GF-D8 (cell line): ENCODE measurements around the gene PTPRO.

Source experiments
- DNase-seq: peaks from one replicate; lab custom pipeline; 2025; lab: John Stamatoyannopoulos, UW

PTPRO gene

DNA sequence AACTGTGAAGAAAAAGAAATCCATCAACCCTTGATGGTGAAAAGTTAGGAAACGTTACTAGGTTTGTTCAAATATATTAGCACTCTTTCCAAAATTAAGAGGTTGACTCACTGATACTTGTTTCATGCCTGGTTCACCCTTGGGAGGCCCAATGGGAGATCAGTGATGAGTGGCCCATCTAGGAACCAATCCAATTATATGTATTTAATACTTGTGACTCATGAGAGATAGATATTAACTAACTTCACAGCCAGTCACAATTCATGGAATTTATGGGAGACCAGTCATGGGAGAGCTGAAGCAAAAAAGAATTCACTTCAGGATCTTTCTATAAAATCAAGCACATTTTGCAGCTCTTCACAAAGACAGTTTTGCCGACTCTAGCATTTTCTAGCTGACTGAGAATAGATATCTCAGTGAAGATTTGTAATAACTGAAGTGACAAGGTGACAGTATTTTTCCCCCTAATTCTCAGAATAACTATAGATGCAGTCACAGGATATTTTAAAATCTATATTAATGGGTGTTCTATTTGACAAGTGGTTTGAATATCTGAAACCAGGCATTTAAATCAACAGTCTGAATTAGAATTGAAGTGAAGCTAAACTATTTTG is 236.7 kb downstream of the PTPRO start:
- no peak for DNase-seq

DNA sequence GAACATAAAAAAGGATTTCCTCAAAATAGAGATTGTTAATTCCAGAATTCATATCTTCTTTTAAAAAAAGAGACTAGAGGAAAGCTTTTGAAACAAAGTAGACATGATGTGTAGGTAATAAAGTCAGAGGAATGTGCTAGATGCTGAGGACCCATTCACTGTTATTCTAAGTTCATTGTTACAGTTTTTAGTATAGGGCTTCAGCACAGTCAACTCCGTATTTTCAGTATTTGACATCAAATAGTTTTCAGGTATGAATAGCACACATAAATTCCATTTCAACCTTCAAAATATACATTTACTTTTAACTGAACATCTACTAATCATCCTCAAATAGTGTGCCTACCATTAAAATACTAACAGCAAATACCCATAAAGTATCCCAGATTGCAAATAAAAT is 239.1 kb downstream of the PTPRO start:
- no peak for DNase-seq

DNA sequence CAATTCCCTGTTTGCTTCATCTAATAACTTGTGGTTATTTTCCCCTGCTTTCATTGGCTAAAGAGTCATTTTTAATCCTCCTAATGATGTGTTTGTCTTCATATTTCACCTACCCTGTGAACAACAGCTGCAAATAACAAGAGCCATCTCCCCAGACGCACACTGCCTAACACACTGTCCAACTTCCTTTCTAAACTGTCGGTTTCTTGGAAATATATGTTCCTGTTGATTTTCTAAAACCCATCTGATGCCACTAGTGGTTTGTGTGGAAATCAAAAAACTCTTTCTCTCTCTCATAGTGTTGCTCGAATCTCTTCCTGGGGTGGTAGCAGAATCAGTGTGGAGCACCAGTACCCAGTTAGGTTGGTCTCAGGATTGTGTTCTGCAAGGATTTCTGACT is 240.0 kb downstream of the PTPRO start:
- no peak for DNase-seq

DNA sequence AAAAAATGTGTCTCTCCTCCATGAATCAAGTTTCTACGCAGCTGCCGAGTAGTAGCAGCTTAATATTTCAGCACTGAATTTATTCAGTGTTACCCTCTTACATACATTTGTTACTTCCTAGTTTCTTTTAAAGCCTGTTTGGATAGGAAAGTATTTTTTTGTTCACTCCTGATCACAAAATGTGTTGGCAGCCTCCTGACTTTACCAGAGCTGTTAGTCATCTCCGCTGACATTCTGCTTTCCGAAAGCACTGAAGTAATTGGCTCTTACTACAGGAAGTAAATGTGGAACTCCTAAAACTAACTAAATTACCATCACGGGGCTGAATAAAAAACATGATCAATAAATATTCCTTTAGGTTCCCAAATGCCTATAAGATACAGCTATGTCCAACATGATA is 241.4 kb downstream of the PTPRO start:
- DNase-seq = no peak

DNA sequence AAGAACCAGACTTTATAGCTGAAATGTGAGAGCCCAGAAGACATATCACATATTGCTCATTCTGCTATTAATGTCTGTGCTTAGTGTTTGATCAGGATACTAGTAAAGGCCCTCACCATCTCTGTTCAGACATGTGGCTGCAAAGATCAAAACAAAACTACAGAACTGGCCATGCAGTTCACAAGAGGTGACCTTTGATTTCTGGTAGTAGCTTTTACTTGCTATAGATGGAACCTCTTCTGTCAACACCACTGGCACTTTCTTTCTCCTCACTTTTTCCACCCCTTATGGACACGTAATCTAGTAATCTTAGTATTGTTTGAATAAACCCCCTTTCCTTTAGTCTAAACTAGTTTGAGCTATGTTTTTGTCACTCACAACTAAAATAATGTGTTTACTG is 252.0 kb downstream of the PTPRO start:
- no peak for DNase-seq

DNA sequence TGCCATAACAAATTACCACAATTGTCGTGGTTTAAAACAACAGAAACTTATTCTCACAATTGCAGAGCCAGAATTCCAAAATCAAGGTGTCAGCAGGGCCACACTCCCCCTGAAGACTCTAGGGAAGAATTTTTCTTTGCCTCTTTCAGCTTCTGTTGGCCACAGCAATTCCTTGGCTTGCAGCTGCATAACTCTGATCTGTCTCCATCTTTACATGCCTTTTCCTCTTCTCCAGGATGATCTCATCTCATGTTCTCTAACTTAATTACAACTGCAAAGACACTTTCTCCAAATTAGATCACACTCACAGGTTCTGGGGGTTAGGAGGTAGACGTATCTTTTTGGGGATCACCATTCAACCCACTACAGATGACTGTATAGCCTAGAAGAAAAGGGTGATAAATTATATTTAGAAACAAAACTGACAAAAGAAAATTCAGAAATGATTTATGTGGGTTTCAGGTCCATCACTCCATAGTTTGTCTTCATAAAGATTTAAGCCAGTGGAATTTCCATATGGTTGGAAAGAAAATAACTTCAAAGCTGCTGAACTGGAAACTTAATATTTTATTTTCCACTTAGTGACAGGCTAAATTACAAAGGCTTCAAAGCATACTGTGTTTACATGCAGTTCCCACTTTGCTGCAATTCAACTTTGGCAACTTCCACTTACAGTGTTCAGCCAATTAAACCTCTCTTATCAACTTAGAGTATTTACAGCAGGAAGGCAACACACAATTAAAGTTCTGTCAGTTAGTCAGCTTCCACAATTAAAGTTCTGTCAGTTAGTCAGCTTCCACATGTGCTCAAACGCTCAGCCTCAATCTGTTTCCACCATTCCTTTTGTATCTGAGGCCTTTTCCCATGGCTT is 253.6 kb downstream of the PTPRO start:
- no peak for DNase-seq

DNA sequence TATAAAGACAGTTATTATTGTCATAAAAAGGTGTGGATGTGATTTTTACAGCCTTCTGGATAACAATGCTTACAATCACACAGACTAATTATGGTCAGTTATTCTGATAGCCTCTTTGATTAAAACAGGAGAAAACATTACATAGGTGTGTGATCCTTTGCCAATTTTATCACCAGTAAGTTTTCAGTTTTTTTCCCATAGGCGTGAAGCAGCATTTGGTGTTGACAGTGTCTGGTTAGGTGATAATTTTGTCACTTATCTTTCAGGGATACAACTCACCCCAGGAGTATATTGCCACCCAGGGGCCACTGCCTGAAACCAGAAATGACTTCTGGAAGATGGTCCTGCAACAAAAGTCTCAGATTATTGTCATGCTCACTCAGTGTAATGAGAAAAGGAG is 258.1 kb downstream of the PTPRO start:
- DNase-seq = no peak

DNA sequence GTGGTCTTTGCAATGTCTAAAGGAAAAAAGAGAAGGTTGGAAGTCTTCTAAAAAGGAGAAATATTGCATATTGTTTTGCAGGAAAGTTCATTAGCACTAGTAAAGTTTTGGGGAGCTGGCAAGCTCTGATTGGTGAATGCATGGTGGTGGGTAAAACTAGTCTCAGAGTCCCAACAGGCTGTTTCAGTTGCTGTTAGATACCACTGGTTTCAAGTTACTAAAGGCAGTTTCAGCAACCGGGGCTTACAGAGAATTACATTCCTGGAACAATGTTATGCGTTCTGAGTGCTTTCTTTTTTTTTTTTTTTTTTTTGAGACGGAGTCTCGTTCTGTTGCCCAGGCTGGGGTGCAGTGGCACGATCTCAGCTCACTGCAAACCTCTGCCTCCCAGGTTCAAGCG is 258.7 kb downstream of the PTPRO start:
- DNase-seq = no peak

DNA sequence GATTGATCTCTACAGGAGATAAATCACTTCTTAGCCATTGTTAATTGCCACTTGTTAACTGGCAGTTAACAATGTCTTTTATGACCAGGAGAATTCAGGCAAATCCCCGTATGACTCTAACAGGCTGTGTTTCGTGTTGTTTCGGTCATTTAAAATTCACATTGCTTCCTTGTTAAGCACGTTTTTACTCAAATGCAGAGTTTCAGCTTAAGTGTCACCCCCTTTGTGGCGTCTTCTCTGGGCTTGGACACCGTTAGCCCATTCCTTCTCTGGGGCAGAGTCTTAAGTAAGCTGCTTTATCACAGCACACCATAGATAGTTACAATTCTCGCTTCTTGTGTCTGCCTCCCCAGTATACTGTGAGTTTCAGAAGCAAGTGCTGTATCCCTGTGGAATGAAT is 261.5 kb downstream of the PTPRO start:
- DNase-seq = no peak

DNA sequence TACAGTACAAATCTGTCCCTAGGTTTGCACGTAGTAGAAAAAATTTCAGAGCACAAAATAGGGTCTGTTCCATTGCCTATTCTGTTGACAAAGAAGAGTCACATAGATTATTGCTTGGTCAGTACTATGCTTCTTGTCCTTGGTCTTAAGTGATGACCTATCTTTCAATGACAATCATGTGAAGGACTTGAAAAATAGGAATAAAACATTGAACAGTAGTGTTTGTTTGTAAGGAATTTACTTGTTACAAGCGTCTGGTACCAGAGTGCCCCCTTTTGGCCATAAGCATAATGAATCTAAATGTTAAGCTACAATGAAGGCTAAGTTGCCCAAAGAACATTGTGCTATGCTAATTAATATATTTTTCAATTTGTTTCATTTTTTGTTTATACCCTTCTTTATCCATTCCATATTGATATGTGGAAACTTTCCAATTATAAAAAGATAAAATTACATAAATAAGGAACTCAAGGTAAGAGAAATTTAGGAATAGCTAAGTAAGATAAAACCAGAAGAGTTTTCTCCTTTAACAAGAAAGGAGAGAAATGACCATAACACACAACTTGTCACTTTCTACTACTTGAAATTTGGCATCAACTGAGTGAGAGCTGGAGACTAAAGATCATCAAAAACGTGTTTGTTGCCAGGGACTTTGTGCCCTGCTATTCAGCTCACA is 262.2 kb downstream of the PTPRO start:
- DNase-seq = no peak

DNA sequence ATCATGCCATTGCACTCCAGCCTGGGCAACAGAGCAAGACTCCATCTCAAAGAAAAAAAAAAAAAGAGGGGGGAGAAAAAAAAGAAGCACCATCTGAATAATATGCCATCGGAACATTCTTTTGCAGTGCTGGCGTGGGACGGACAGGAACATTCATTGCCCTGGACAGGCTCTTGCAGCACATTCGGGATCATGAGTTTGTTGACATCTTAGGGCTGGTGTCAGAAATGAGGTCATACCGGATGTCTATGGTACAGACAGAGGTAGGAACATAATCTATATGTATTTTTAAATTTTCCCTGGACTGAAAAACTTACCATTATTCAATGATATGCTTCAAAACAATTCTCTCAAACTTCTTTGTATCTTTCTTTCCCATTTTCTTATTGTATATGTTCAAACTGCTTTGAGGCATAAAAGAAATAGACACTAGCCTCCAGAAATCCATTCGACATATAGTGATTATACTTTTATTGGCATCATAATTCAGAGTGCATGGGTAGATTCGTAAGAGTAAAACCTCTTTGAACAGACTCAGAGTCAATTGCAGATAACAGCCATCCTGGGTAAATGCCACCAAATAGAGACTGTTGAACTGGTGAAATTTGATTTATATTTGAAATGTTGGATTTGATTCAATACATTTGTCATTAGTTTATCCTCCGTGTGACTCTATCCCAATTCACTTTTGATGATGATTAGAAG is 267.2 kb downstream of the PTPRO start:
- DNase-seq = no peak

DNA sequence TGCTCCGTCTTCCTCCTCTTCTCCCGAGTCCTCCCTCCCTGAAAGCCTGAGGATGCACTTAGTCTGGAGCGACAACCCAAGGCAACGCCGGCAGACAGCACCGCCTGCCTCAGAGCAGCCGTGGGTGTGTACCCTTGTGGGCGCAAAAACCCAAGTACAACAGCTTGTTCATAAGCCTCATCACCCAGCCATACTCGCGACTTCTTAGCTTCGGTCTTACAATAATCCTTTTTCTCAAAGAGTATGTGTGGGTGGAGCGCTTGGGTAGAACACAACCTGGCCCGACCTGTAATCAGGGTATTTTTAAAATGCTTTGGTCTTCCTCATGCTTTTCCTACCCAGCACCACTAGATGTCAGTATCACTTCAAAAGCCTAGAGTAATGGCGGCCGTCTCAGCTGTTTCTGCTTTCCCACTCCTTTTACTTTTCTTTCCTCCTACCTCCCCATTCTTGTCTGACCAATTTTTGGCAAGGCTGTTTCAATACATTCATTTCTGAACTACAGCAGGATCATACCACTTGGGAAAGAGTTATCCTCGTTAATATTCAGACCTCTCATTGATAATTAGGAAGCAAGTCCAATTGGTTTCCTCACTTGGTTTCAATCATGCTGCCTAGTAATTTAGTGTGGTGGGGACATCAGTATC is 268.0 kb downstream of the PTPRO start:
- no peak for DNase-seq

DNA sequence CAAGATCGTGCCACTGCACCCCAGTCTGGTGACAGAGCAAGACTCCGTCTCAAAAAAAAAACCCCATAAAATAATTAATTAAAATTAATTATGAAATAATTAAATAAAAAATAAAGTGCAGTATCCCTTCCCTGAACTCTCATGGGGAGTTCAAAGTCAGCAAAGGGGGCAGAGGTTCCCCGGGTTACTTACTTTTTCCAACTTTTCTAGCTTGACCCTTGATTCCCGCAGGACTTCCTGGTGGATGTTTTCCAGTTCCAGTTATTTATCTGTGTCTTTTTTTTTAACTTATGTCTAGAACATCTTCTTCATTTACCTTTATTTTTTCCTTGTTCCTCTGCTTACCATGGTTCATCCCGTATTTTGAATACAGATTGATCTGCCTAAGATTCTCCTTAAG is 269.5 kb downstream of the PTPRO start:
- DNase-seq = no peak

DNA sequence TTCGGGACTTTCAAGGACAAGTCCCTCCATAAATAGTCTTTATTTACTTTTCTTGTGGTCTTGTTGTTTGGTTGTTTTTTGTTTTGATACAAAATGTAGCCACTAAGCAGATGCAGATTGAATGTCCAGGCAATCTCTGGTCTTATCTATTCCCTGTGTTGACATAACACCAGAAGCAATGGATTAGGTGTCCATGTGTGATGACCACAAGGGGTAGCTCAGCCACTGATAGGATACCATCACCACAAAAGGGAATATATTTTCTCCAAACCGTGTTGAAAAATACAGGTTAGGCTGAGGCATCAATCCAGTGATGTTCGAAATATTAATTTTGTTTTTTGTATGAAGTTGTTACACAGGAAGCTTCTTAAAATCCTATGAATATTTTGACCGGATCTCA is 270.6 kb downstream of the PTPRO start:
- DNase-seq = no peak

DNA sequence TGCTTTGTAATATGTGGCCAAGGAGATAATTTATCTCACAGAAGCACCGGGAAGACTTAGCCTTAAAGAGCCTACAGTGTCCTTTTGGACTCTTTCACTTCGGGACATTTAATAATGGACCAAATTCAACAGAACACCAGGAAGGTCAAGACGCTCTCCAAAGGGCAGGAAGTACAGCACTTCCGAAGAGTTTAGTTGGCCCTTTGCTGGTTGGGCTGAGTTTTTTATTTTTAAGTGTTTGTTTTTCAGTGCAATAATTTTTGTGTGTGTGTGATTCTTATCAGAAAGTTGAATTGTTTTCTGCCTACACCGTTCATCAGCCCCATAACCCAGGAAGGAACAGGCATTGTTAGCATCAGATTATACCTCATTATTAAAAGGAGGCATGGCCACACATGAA is 273.9 kb downstream of the PTPRO start:
- no peak for DNase-seq

DNA sequence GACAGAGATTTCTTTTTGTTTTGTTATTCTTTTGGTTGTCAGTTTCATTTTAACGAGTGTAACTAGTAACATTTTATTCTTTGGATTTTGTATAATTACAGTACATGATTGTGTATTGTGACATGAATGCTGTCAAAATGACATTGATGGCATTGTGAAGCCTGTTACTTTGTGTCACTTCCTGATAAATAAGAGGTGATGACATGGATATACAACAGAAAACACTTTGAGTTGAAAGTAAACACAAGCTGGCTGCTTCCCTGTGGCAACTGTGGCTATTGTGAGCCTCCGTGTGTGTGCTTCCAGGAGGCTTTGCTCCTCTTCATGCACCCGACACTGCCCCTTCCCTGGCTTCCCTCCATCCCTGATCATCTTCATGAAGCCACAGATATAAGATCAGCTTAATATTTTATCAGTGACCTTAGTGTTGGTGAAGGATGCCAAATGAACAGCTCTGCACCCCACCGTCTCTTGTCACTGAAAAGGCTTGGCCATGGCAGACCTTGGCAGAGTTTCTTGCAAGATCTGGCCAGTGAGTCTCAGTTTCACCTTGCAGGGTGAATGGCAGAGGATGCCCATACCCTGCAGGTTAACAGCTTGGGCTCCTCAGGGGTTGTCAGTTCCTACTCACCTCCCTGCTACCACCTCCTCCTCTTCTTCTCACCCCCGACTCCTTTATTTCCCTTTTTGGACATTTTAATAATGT is 275.0 kb downstream of the PTPRO start:
- DNase-seq = no peak

DNA sequence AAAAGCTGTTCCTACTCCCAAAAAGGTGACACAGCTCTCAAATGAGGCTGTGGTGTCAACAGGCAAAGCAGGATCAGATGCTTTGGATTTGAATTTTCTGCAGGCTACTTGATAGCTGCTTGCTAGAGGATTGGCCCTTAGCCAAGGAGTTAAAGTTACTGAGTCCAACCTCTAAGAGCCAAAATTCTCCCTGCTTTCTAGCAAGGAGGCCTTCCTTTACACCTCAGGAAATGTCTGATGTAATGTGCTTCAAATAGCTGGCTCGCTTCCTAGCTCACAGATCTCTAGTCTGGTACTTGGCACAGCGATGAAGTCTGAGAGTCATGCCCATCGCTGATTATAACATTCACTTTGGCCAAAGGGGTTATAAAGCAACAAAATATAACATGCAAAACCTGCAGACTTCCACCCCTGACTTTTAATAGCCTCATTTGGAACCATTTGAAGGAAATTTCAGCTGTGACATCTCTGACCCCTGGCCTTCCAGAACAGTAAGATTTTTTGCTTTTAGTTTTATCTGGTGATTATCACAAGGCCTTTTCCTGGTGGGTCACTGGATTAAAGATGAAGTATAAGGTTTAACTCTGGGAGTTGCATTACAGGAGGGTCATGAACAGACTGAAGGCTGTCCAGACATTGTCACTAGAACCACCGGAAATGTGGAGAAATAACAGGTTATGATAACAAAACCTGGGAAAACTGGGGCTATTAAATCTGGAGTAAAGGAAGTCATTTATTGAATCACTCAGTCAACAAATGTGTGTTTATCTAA is 277.1 kb downstream of the PTPRO start:
- no peak for DNase-seq

DNA sequence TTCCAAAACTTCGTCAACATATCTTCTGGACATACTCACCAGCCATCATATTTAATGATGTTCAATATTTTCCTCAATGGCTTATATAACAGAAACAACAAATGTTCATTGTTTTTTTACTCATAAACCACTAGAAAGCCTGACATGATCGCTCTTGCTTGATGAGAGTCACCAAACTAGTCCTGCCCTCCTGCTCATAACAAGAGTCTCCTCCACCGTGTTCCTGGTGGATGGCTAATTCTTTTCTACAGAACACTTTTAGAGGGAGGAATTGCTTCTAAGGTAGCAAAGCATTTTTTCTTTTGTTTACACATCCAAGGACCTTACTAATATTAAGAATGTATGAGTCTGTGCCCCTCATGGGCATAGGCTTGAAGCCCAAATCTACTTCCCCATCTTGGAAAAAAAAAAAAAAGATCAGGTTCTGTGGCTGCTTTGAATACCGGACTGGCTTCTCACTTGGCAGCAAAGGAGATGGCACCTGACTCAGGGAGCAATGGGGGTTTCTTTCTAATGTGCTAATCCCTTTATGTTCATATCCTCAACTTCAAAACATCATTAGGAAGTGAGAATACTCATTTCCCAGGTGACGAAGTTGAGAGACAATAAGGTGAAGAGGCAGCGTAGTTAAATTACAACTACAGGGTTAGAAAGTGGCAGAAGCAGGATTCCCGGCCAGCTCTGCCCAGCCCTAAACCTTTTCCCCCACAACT is 278.1 kb downstream of the PTPRO start:
- DNase-seq = no peak

DNA sequence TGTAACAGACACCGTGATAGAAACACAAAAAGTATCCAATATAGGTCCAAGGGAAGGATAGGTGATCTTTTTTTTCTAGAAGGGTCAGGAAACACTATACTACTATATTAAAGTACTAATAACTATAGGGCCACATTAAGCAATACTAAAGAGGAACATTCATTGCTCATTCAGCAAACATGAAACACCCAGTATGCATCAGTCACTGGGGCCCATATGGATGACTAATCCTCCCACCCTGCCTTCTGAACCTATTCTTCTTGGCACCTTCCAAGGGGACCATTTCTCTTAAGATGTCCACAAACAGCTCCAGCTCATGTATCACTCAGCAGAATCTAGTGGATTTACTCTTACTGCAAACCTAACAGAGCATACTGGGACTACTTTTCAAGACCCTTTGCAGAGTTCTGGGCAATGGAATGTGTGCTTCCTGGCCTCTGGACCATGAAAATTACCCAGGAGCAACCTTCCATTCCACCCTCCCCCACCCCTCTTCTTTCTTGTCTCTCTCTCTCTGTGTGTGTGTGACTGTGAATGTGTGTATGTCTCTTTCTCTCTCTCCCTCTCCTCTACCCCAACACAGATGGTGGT is 279.0 kb downstream of the PTPRO start:
- no peak for DNase-seq
